A549 (cell line): ENCODE data around the gene ULK1. TPM values are rescaled to one million over a fixed set of nuclear protein-coding genes. Genes with fewer than 3 reads are reported as not detected.

Source experiments
- ATAC-seq, 2 experiments: fragments of 200-7000 bp in 1 of 2; fragments of >200 bp in 1 of 2; cut with Nextera tagmentation in 1 of 2; cut with Tn5 transposase in 1 of 2; 3 replicates each; pipeline versions ENCODE4 v1.8.0 to v1.9.1; 2018 to 2020; ENCODE audit warnings: mild to moderate bottlenecking in 1 of 2, moderate library complexity in 1 of 2
- CTCF ChIA-PET: fragments of 300-600 bp; sonication (Branson Sonifier 250); formaldehyde crosslinking; extraction: SDS; loops from one replicate; lab custom pipeline; 2021; ENCODE audit warnings: antibody characterized with exemption, inconsistent platforms; lab: Yijun Ruan, JAX
- POLR2A ChIA-PET: fragments of 350-600 bp; formaldehyde crosslinking; extraction: SDS; loops from one replicate; lab custom pipeline; 2021; ENCODE audit warnings: antibody characterized with exemption, inconsistent platforms; lab: Yijun Ruan, JAX
- DNase-seq, 2 experiments: peaks; one replicate each; pipeline versions ENCODE4 v3.0.0 to v3.0.0-alpha.2; 2011 to 2016; ENCODE audit warnings: low read depth in 1 of 2, low spot score in 1 of 2
- FAIRE-seq: peaks from 2 replicates; lab custom pipeline; 2011; peaks lifted over from hg19 to GRCh38; lab: Jason Lieb, UNC
- H3K27ac ChIP-seq, 2 experiments: fragments of >200 bp; sonication (Bioruptor Twin); formaldehyde crosslinking; 3 replicates each; pipeline ENCODE4 v1.5.1; 2016 to 2017
- H3K4me1 ChIP-seq: fragments of >200 bp; sonication (Bioruptor Twin); formaldehyde crosslinking; 3 replicates; pipeline ENCODE4 v1.6.1; 2016
- H3K4me2 ChIP-seq: fragments of >200 bp; sonication (Bioruptor Twin); formaldehyde crosslinking; 3 replicates; pipeline ENCODE4 v1.6.1; 2016
- H3K4me3 ChIP-seq: fragments of >200 bp; sonication (Bioruptor Twin); formaldehyde crosslinking; 3 replicates; pipeline ENCODE4 v1.5.1; 2016
- H3K9me3 ChIP-seq: fragments of >200 bp; sonication (Bioruptor Twin); formaldehyde crosslinking; 3 replicates; pipeline ENCODE4 v1.6.1; 2016
- BHLHE40 ChIP-seq: IDR thresholded peaks from 2 replicates; pipeline ENCODE4 v1.6.1; 2012; ENCODE audit warnings: low read depth, low read length, inconsistent platforms
- CBX2 ChIP-seq: fragments of 200-600 bp; sonication (generic); IDR thresholded peaks from 2 replicates; pipeline ENCODE4 v1.6.1; 2016; ENCODE audit warnings: low read depth, mild to moderate bottlenecking, borderline replicate concordance
- CHD4 ChIP-seq: fragments of 200-600 bp; sonication (generic); IDR thresholded peaks from 2 replicates; pipeline ENCODE4 v1.6.1; 2016; ENCODE audit warnings: antibody characterized with exemption, mild to moderate bottlenecking, borderline replicate concordance
- EHF ChIP-seq: fragments of 250-450 bp; sonication (Bioruptor Pico); IDR thresholded peaks from 2 replicates; pipeline ENCODE4 v1.5.0; 2020; ENCODE audit warnings: mild to moderate bottlenecking
- EP300 ChIP-seq, 2 experiments: fragments of >200 bp; sonication (Bioruptor Twin); formaldehyde crosslinking; IDR thresholded peaks; 2 replicates in 1 of 2; 3 replicates in 1 of 2; pipeline ENCODE4 v1.6.1; 2016 to 2017
- FOSL2 ChIP-seq, 2 experiments: fragments of 450-650 bp in 1 of 2; fragments of >200 bp in 1 of 2; sonication (Bioruptor Twin) in 1 of 2; formaldehyde crosslinking; IDR thresholded peaks; 2 replicates each; pipeline versions ENCODE4 v1.5.0 to v1.6.1; 2016 to 2020; ENCODE audit warnings: mild to moderate bottlenecking in 1 of 2, moderate library complexity in 1 of 2
- HEYL ChIP-seq: fragments of 250-450 bp; sonication (Bioruptor Pico); IDR thresholded peaks from 2 replicates; pipeline ENCODE4 v1.8.0; 2021; ENCODE audit warnings: mild to moderate bottlenecking, moderate library complexity
- HMGXB4 ChIP-seq: fragments of 250-450 bp; sonication (Bioruptor Pico); IDR thresholded peaks from 2 replicates; pipeline ENCODE4 v1.5.0; 2021; ENCODE audit warnings: mild to moderate bottlenecking, moderate library complexity, borderline replicate concordance
- HOXA7 ChIP-seq: fragments of 250-450 bp; sonication (Bioruptor Pico); IDR thresholded peaks from 2 replicates; pipeline ENCODE4 v1.5.0; 2020; ENCODE audit warnings: mild to moderate bottlenecking, moderate library complexity
- HOXB5 ChIP-seq: fragments of 250-450 bp; sonication (Bioruptor Pico); IDR thresholded peaks from 2 replicates; pipeline ENCODE4 v1.5.0; 2020; ENCODE audit warnings: mild to moderate bottlenecking, moderate library complexity
- KDM1A ChIP-seq: fragments of 200-600 bp; sonication (generic); IDR thresholded peaks from 2 replicates; pipeline ENCODE4 v1.6.1; 2016; ENCODE audit warnings: low read depth, mild to moderate bottlenecking
- KDM5A ChIP-seq: fragments of 200-600 bp; sonication (generic); IDR thresholded peaks from 2 replicates; pipeline ENCODE4 v1.6.1; 2016; ENCODE audit warnings: antibody characterized with exemption, mild to moderate bottlenecking
- MAFK ChIP-seq: fragments of 450-650 bp; IDR thresholded peaks from 2 replicates; pipeline ENCODE4 v1.6.1; 2014; ENCODE audit not compliant: partially characterized antibody
- MYC ChIP-seq: IDR thresholded peaks from 2 replicates; pipeline ENCODE4 v1.6.1; 2012; ENCODE audit warnings: mild to moderate bottlenecking, inconsistent platforms, low read length, improper control_type of control experiment, borderline replicate concordance
- PHF8 ChIP-seq: fragments of 200-600 bp; sonication (generic); IDR thresholded peaks from 2 replicates; pipeline ENCODE4 v1.6.1; 2016; ENCODE audit warnings: low read depth, mild to moderate bottlenecking, antibody characterized with exemption, moderate library complexity, borderline replicate concordance
- POLR2A ChIP-seq: IDR thresholded peaks from 2 replicates; pipeline ENCODE4 v1.6.1; 2012; ENCODE audit warnings: mild to moderate bottlenecking, low read length
- RAD21 ChIP-seq, 2 experiments: fragments of >200 bp in 1 of 2; sonication (Bioruptor Twin) in 1 of 2; formaldehyde crosslinking in 1 of 2; IDR thresholded peaks in 1 of 2; conservative IDR thresholded peaks in 1 of 2; 2 replicates in 1 of 2; 3 replicates in 1 of 2; pipeline ENCODE4 v1.6.1; 2012 to 2018; ENCODE audit warnings: inconsistent platforms in 1 of 2
- RCOR1 ChIP-seq: fragments of 150-350 bp; IDR thresholded peaks from 2 replicates; pipeline ENCODE4 v1.6.1; 2014; ENCODE audit warnings: antibody characterized with exemption, low read length, low read depth
- RNF2 ChIP-seq: fragments of 200-600 bp; sonication (generic); IDR thresholded peaks from 2 replicates; pipeline ENCODE4 v1.6.1; 2016; ENCODE audit warnings: low read depth, mild to moderate bottlenecking, antibody characterized with exemption, moderate library complexity, borderline replicate concordance
- SREBF2 ChIP-seq: fragments of 450-650 bp; IDR thresholded peaks from 2 replicates; pipeline ENCODE4 v1.6.1; 2014; ENCODE audit warnings: mild to moderate bottlenecking, moderate library complexity
- USF2 ChIP-seq: fragments of 450-650 bp; IDR thresholded peaks from 2 replicates; pipeline ENCODE4 v1.6.1; 2014; ENCODE audit warnings: antibody characterized with exemption
- ZNF302 ChIP-seq: fragments of 250-450 bp; sonication (Bioruptor Pico); IDR thresholded peaks from 2 replicates; pipeline ENCODE4 v1.9.0; 2021; ENCODE audit warnings: inconsistent platforms, mild to moderate bottlenecking, moderate library complexity
- WGBS: methylation state at CpG from one replicate; pipeline ENCODE4 v1.1.6; 2017; ENCODE audit errors: missing lambda C conversion rate; 5-methylcytosine and 5-hydroxymethylcytosine counted together
- polyA plus RNA-seq, 4 experiments: library from polyadenylated mRNA; depleted of rRNA in 3 of 4; stranded (reverse); fragments of >200 nt; fragmentation: RNase III in 1 of 4; extraction: RNeasy Plus Mini Kit Qiagen cat#74134 plus additional on column Dnase treatment in 1 of 4; gene quantifications; 2 replicates in 3 of 4; 3 replicates in 1 of 4; pipeline ENCODE4 v1.2.3, GENCODE V29; 2011 to 2017
- TF ChIP-seq, protein P1 (sequence below): fragments of 250-450 bp; sonication (Bioruptor Pico); IDR thresholded peaks from 2 replicates; pipeline ENCODE4 v1.5.0; 2020; ENCODE audit warnings: low read depth, mild to moderate bottlenecking, moderate library complexity

The ULK1 gene
- polyA plus RNA-seq, 2 of the 4 experiments (the other 2 are of a cell fraction), result 15.1 to 46.2 TPM

DNA sequence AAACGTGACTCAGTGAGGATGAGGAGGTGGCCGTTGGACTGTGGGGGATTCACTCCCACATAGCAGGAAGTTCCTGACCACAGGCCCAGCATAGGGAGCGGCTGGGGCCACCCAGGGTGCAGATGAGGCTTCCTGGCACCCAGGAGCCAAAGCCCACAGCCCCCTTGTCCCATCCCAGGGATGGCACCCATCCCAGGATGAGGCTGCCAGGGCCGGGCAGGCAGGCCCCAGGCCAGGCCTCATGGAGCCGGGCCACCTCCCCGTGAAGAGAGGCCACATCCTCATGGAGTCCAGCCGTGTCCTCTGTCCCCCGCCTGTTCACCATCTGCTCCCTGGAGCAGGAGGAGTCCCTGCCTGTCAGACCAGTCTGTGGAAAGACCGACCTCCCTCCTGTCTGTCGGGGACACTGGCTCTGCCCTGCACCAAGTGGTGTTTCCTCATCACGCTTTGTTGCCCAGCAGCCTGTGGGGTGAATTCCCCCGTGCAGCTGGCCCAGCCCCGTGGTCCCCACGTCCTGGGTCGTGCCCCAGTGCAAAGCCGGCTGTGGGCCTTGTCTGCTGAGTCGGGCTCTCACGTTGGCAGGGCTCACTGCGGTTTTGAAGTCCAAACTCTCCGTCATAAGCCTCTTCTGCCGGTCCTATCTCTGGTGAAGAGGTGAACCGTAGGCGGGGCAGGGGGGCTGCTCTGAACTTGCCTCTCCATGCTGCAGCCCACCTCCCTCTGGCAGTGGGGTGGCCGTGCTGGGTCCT, 41.7 kb upstream of the ULK1 start:
- FAIRE-seq, result no peak
- TF ChIP-seq BHLHE40, result no peak
- POLR2A ChIA-PET, result no interaction called here
- H3K4me2 ChIP-seq, result peak overlapping the region; percentile 46; the same call in 2 of the 3 replicates
- ATAC-seq, result peak; percentile 3 to 5; a peak in 4 of 6 replicates
- H3K27ac ChIP-seq, result peak overlapping the region; percentile 73 to 96
- no peak overlapping the region for H3K4me3 ChIP-seq
- no peaks in the 10 kb centered on the region for H3K9me3 ChIP-seq
- CTCF ChIA-PET, result interaction anchor here (1.1 to 5.3 kb wide), 9 partner anchors 8 to 150 kb away, joined by 3 to 58 read pairs (median 17); partner anchors contain the start of gene EP400
- DNase-seq, result peak in 1 of 2 experiments; percentile 38
- WGBS, result 63% methylated on average over 21 of the region's 24 CpGs
- H3K4me1 ChIP-seq, result peaks cover 37% of the 10 kb centered on the region

DNA sequence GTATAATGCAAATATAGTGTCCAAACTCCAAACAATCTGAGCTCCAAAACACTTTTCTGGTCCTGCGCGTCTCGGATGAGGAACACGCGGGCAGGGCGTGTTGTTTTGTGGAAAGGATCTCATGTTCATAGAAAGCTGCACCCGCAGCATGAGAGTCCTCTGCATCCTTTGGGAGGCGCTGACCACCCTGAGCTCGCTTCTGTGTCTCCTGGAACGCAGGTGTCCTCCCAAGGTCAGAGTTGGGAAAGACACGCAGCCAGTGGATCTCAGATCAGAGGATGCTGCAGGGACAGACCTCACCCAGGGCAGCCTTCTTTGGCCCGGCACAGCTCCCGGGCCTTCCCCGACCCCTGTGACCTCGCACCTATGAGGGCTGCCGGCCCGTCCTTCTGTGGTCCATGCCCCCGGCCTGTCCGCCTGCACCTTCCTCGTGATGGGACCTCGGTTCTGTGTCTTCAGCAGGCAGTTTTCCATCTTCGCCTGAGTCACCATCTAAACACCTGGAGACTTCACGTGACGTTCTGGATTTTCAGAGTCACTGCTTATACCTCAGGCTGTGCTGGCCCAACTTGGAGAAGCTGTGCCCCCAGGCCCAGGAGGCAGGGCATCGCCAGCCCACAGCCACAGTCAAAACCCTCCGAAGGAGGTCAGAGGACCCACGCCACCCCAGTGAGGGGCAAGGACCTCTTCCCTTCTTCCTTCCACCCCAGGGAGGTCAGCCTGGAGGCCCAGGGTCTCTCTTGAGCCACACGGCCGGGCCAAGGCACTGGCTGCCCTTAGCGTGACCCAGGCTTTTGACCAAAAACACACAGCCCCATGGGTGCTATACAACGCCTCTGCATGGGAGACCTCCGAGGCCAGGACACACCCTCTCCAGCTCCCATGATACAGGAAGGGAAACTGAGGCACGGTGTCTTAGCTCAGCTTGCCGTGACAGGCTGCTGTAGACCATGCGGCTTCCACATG, 40.3 kb upstream of the ULK1 start:
- WGBS, result 80% methylated on average over 35 of the region's 35 CpGs
- H3K4me2 ChIP-seq, result no peak overlapping the region
- TF ChIP-seq RAD21 (conservative IDR thresholded peaks at IDR 0.05 in 1 of 2, IDR thresholded peaks at IDR 0.05 in 1 of 2) (peak; percentile 22 to 46; a peak in 2 of 5 replicates), CHD4 (no peak), MAFK (no peak), MYC (no peak), HMGXB4 (CRISPR knock-in tag) (no peak)
- POLR2A ChIA-PET, result interaction anchor here (0.7 to 1.0 kb wide), 3 partner anchors 42 to 91 kb away, joined by 3 to 8 read pairs (median 4); no protein-coding TSS in a partner anchor
- peak overlapping the region; percentile 57 to 96 for H3K27ac ChIP-seq
- DNase-seq, result peak in 1 of 2 experiments; percentile 66
- ATAC-seq, result peak in 1 of 2 experiments; percentile 1; a peak in 2 of 6 replicates
- FAIRE-seq, result no peak
- H3K4me3 ChIP-seq, result no peak overlapping the region
- H3K9me3 ChIP-seq, result no peaks in the 10 kb centered on the region
- CTCF ChIA-PET, result interaction anchor here (0.6 to 5.3 kb wide), 13 partner anchors 8 to 155 kb away, joined by 3 to 58 read pairs (median 4); partner anchors contain the start of gene EP400
- H3K4me1 ChIP-seq, result peaks cover 37% of the 10 kb centered on the region

DNA sequence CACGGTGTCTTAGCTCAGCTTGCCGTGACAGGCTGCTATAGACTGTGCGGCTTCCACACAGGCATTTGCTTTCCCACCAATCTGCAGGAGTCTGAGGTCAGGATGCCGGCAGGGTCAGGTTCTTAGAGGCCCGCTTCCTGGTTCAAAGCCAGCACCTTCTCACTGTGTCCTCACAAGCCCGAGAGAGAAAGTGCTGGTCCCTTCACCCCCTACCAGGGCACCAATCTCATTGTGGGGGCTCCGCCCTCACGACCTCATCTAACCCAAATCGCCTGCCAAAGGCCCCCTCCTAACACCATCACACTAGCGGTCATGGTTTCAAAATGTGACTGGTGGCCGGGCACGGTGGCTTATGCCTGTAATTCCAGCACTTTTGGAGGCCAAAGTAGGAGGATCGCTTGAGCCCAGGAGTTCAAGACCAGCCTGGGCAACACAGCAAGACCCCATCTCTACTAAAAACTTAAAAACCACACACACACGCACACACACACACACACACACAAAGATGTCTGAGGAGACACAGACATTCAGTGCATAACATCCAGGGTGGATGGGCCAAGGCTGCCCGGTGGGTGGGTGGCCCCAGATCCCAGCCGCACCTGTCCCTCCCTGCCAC, 39.5 kb upstream of the ULK1 start:
- FAIRE-seq (no peak), ATAC-seq (no peak), DNase-seq (peak in 1 of 2 experiments; percentile 30)
- POLR2A ChIA-PET, result interaction anchor here (1.0 kb wide), 1 partner anchor 41 kb away, joined by 4 read pairs; no protein-coding TSS in a partner anchor
- Histone ChIP-seq H3K4me1 (peaks cover 45% of the 10 kb centered on the region), H3K27ac (peak overlapping the region; percentile 45 to 96; a peak in 5 of 6 replicates), H3K4me2 (no peak overlapping the region), H3K9me3 (no peaks in the 10 kb centered on the region), H3K4me3 (no peak overlapping the region)
- CTCF ChIA-PET, result interaction anchor here (0.6 to 1.4 kb wide), 4 partner anchors 18 to 151 kb away, joined by 3 to 5 read pairs (median 3); no protein-coding TSS in a partner anchor
- TF ChIP-seq HEYL (CRISPR knock-in tag), result no peak
- TF ChIP-seq PHF8, result no peak
- TF ChIP-seq POLR2A, result no peak
- TF ChIP-seq, protein P1, sequence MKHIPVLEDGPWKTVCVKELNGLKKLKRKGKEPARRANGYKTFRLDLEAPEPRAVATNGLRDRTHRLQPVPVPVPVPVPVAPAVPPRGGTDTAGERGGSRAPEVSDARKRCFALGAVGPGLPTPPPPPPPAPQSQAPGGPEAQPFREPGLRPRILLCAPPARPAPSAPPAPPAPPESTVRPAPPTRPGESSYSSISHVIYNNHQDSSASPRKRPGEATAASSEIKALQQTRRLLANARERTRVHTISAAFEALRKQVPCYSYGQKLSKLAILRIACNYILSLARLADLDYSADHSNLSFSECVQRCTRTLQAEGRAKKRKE (CRISPR knock-in tag), result no peak
- TF ChIP-seq ZNF302 (CRISPR knock-in tag), result no peak
- TF ChIP-seq RCOR1, result no peak
- no peak for TF ChIP-seq EHF
- no peak for TF ChIP-seq HOXB5 (CRISPR knock-in tag)
- TF ChIP-seq KDM5A, result no peak
- TF ChIP-seq KDM1A, result no peak
- TF ChIP-seq CBX2, result no peak
- TF ChIP-seq EP300 (IDR thresholded peaks at IDR 0.05), result no peak
- TF ChIP-seq HOXA7, result no peak
- TF ChIP-seq RNF2, result no peak
- no peak for TF ChIP-seq SREBF2
- TF ChIP-seq FOSL2 (IDR thresholded peaks at IDR 0.05), result no peak
- no peak for TF ChIP-seq FOSL2 (CRISPR knock-in tag; IDR thresholded peaks at IDR 0.05)
- no peak for TF ChIP-seq USF2
- 82% methylated on average over 16 of the region's 16 CpGs for WGBS
